GM12878 (cell line): ENCODE data around the gene PDSS2. TPM values are rescaled to one million over a fixed set of nuclear protein-coding genes. Genes with fewer than 3 reads are reported as not detected.

ENCODE experiments used
- ATAC-seq: fragments of 200-7000 bp; cut with Tn5 transposase; 3 replicates; pipeline ENCODE4 v1.9.1; 2020; ENCODE audit warnings: mild to moderate bottlenecking, moderate library complexity
- BruUV-seq: library from RNA; stranded (reverse); fragments of 400-500 nt; replicated peaks from 2 replicates; lab custom pipeline; 2021; lab: Mats Ljungman, UMichigan
- CTCF ChIA-PET: fragments of 300-600 bp; sonication (Branson Sonifier 250); formaldehyde crosslinking; extraction: SDS; loops from one replicate; lab custom pipeline; 2021; ENCODE audit warnings: inconsistent platforms; lab: Yijun Ruan, JAX
- POLR2A ChIA-PET: fragments of 350-600 bp; formaldehyde crosslinking; extraction: SDS; loops from one replicate; lab custom pipeline; 2021; ENCODE audit warnings: inconsistent platforms; lab: Charles Lee
- RAD21 ChIA-PET: fragments of 300-600 bp; sonication (Branson Sonifier 250); formaldehyde crosslinking; loops from one replicate; lab custom pipeline; 2023; ENCODE audit warnings: antibody characterized with exemption; ENCODE audit not compliant: unreplicated experiment; lab: Charles Lee
- SMC1A ChIA-PET: fragments of 300-600 bp; sonication (Branson Sonifier 250); formaldehyde crosslinking; loops from one replicate; lab custom pipeline; 2023; ENCODE audit not compliant: unreplicated experiment, uncharacterized antibody; lab: Charles Lee
- DNase-seq: peaks from one replicate; pipeline ENCODE4 v3.0.0-alpha.2; 2011; ENCODE audit warnings: low read depth, low spot score
- FAIRE-seq: peaks from 3 replicates; lab custom pipeline; 2011; peaks lifted over from hg19 to GRCh38; lab: Jason Lieb, UNC
- H2AFZ ChIP-seq: 2 replicates; pipeline ENCODE4 v1.6.0; 2011; ENCODE audit warnings: low read depth, low read length, control low read depth; ENCODE audit not compliant: control insufficient read depth
- H3K27ac ChIP-seq: 2 replicates; pipeline ENCODE4 v1.5.1; 2011; ENCODE audit warnings: control low read depth; ENCODE audit not compliant: control insufficient read depth, insufficient read depth
- H3K27me3 ChIP-seq, 2 experiments: replicated peaks in 1 of 2; 2 replicates each; pipeline versions ENCODE4 v1.6.0 to v1.6.1; 2011; ENCODE audit warnings: low read length in 1 of 2; ENCODE audit not compliant: control insufficient read depth in 2 of 2, insufficient read depth in 2 of 2
- H3K36me3 ChIP-seq, 2 experiments: 2 replicates each; pipeline ENCODE4 v1.5.1; 2011; ENCODE audit warnings: low read length in 1 of 2; ENCODE audit not compliant: control insufficient read depth in 2 of 2, insufficient read depth in 2 of 2
- H3K4me1 ChIP-seq: 2 replicates; pipeline ENCODE4 v1.6.1; 2011; ENCODE audit warnings: mild to moderate bottlenecking, low read length, moderate library complexity, mixed read lengths; ENCODE audit not compliant: control insufficient read depth, insufficient read depth
- H3K4me2 ChIP-seq: 2 replicates; pipeline ENCODE4 v1.6.0; 2011; ENCODE audit warnings: control low read depth; ENCODE audit not compliant: control insufficient read depth, insufficient read depth
- H3K4me3 ChIP-seq: fragments of 200-600 bp; sonication (generic); 2 replicates; pipeline ENCODE4 v1.5.1; 2016
- H3K79me2 ChIP-seq: 2 replicates; pipeline ENCODE4 v1.6.0; 2011; ENCODE audit warnings: low read length; ENCODE audit not compliant: control insufficient read depth, insufficient read depth
- H3K9ac ChIP-seq: 2 replicates; pipeline ENCODE4 v1.8.0; 2011; ENCODE audit warnings: low read length, control low read depth, mixed read lengths; ENCODE audit not compliant: control insufficient read depth, insufficient read depth
- H3K9me3 ChIP-seq: replicated peaks from 3 replicates; pipeline ENCODE4 v1.5.1; 2011; ENCODE audit warnings: mild to moderate bottlenecking, low read length; ENCODE audit not compliant: control insufficient read depth, insufficient read depth
- H4K20me1 ChIP-seq: 2 replicates; pipeline ENCODE4 v1.6.0; 2011; ENCODE audit not compliant: control insufficient read depth, insufficient read depth
- ATF7 ChIP-seq: fragments of 450-650 bp; IDR thresholded peaks from 2 replicates; pipeline ENCODE4 v1.6.1; 2016; ENCODE audit warnings: low read depth, mild to moderate bottlenecking
- CREM ChIP-seq: IDR thresholded peaks from 2 replicates; pipeline ENCODE4 v1.6.1; 2014; ENCODE audit warnings: antibody characterized with exemption, low read depth
- EGR1 ChIP-seq, 2 experiments: IDR thresholded peaks; 1 replicate in 1 of 2; 2 replicates in 1 of 2; pipeline ENCODE4 v1.6.1; 2011 to 2012; ENCODE audit warnings: low read depth in 2 of 2, low read length in 2 of 2, borderline replicate concordance in 1 of 2, mild to moderate bottlenecking in 1 of 2, moderate library complexity in 1 of 2
- ESRRA ChIP-seq: IDR thresholded peaks from 2 replicates; pipeline ENCODE4 v1.6.1; 2012; ENCODE audit warnings: mild to moderate bottlenecking, low read length, improper control_type of control experiment
- FOXK2 ChIP-seq: fragments of 450-650 bp; IDR thresholded peaks from 2 replicates; pipeline ENCODE4 v1.6.1; 2017; ENCODE audit warnings: mild to moderate bottlenecking, moderate library complexity
- PAX5 ChIP-seq: IDR thresholded peaks from 2 replicates; pipeline ENCODE4 v1.6.1; 2011; ENCODE audit warnings: low read depth, low read length, borderline replicate concordance
- PML ChIP-seq: IDR thresholded peaks from 2 replicates; pipeline ENCODE4 v1.6.1; 2012; ENCODE audit warnings: low read length, inconsistent platforms
- POLR2A ChIP-seq: IDR thresholded peaks from 2 replicates; pipeline ENCODE4 v1.6.1; 2011; ENCODE audit warnings: low read depth, mild to moderate bottlenecking, low read length
- RBBP5 ChIP-seq: fragments of 200-600 bp; sonication (generic); conservative IDR thresholded peaks from 2 replicates; pipeline ENCODE4 v1.6.1; 2016
- REST ChIP-seq: IDR thresholded peaks from 2 replicates; pipeline ENCODE4 v1.6.1; 2012; ENCODE audit warnings: mild to moderate bottlenecking, low read depth, low read length
- SIN3A ChIP-seq: IDR thresholded peaks from 2 replicates; pipeline ENCODE4 v1.6.1; 2012; ENCODE audit warnings: low read depth, low read length, improper control_type of control experiment
- SMAD5 ChIP-seq: IDR thresholded peaks from 2 replicates; pipeline ENCODE4 v1.6.1; 2016; ENCODE audit warnings: antibody characterized with exemption, low read depth
- SUZ12 ChIP-seq: fragments of 200-600 bp; sonication (generic); IDR thresholded peaks from one replicate; pipeline ENCODE4 v1.6.1; 2018; ENCODE audit warnings: antibody characterized with exemption, mild to moderate bottlenecking; ENCODE audit not compliant: unreplicated experiment
- ZNF592 ChIP-seq: fragments of 450-650 bp; IDR thresholded peaks from 2 replicates; pipeline ENCODE4 v1.6.1; 2017; ENCODE audit warnings: mild to moderate bottlenecking, moderate library complexity
- WGBS: methylation state at CpG from one replicate; pipeline ENCODE4 v1.1.6; 2016; ENCODE audit warnings: low lambda C conversion rate; ENCODE audit not compliant: insufficient replicate concordance, insufficient coverage; ENCODE audit errors: missing lambda C conversion rate; 5-methylcytosine and 5-hydroxymethylcytosine counted together
- in situ Hi-C: fragments of 300-500 bp; cut with MboI; formaldehyde crosslinking; loops from 9 replicates; pipeline ENCODE4 v1.14.3; 2018; ENCODE audit warnings: mixed read lengths
- intact Hi-C: fragments of 100-400 bp; cut with micrococcal nuclease; formaldehyde crosslinking; loops from one replicate; pipeline ENCODE4 v1.14.2; 2022; ENCODE audit not compliant: unreplicated experiment
- polyA plus RNA-seq, 11 experiments: library from polyadenylated mRNA; depleted of rRNA in 4 of 11; unstranded in 6 of 11; stranded (reverse) in 5 of 11; fragments of >200 nt; fragmentation: Nextera tagmentation in 4 of 11; fragmentation: Illumina TruSeq in 1 of 11; extraction: Ambion mirVana in 4 of 11; extraction: Trizol in 1 of 11; gene quantifications; 1 replicate in 1 of 11; 2 replicates in 10 of 11; pipeline versions ENCODE4 v1.2.1 to v1.2.3, GENCODE V29; 2011 to 2016; ENCODE audit warnings: inconsistent platforms in 2 of 11, missing spikeins in 2 of 11, low read depth in 1 of 11
- total RNA-seq, 4 experiments: library from RNA; depleted of rRNA in 3 of 4; stranded (reverse); fragments of >200 nt in 3 of 4; fragmentation: Illumina TruSeq in 1 of 4; extraction: Trizol in 1 of 4; gene quantifications; 2 replicates each; pipeline versions ENCODE4 v1.2.1 to v1.2.3, GENCODE V29; 2013 to 2021

Gene PDSS2
- total and polyA plus RNA-seq, 10 of the 15 experiments (the other 5 are each of a cell fraction or from before 2014, with no cell fraction given) = 7.7 to 15.5 (median 9.6) TPM

- TF ChIP-seq SIN3A = no peak
- no peak for TF ChIP-seq EGR1 (IDR thresholded peaks at IDR 0.05; ENCODE audit: borderline replicate concordance in 1 of 2, low read depth in 2 of 2, low read length in 2 of 2)
- no peak for TF ChIP-seq ZNF592
These were observed 333.6 kb downstream of the PDSS2 start (continued) for GRCh38 chr6:107125771-107126170.

GRCh38 chr6:107124934-107125348 is 334.4 kb downstream of the PDSS2 start:
- ChIA-PET RAD21 (interaction anchor here (2.8 kb wide), 2 partner anchors 9 to 11 kb away, joined by 7 to 11 read pairs; partner anchors contain the start of gene BEND3), CTCF (interaction anchor here (0.8 to 1.4 kb wide), 4 partner anchors 9 to 193 kb away, joined by 3 to 6 read pairs (median 3); partner anchors contain the start of gene BEND3), POLR2A (no interaction called here), SMC1A (interaction anchor here (0.8 to 1.4 kb wide), 5 partner anchors 9 to 335 kb away, joined by 3 to 5 read pairs (median 3); no protein-coding TSS in a partner anchor)
- FAIRE-seq (no peak), DNase-seq (peak; percentile 40), ATAC-seq (peak; percentile 91)
- Histone ChIP-seq H3K9me3 (no peaks in the 10 kb centered on the region), H3K27ac (no peak overlapping the region), H3K36me3 (no peaks in the 10 kb centered on the region), H3K9ac (no peak overlapping the region), H3K27me3 (no peaks in the 10 kb centered on the region), H3K4me3 (no peak overlapping the region), H3K4me2 (peak overlapping the region; percentile 44; the same call in 1 of the 2 replicates), H2AFZ (peak overlapping the region; percentile 67), H3K4me1 (peaks cover 13% of the 10 kb centered on the region), H3K79me2 (no peaks in the 10 kb centered on the region), H4K20me1 (no peaks in the 10 kb centered on the region)
- in situ Hi-C loops = no loop called here
- no TSS peak for BruUV-seq
- intact Hi-C loops = no loop called here
- WGBS = 0% methylated on average over 4 of the region's 4 CpGs
- TF ChIP-seq FOXK2 = no peak
- TF ChIP-seq ATF7 = 0 out of 2 replicates have a peak, but pooled peaks have one; percentile 14
- no peak for TF ChIP-seq PML
- TF ChIP-seq CREM = no peak
- no peak for TF ChIP-seq RBBP5
- TF ChIP-seq POLR2A = no peak
- no peak for TF ChIP-seq SMAD5
- no peak for TF ChIP-seq REST
- no peak for TF ChIP-seq PAX5
- no peak for TF ChIP-seq ESRRA
- TF ChIP-seq SUZ12 = no peak
